Measurements from ENCODE around the gene GBA2.

GBA2 gene

GRCh38 chr9:35712762-35713400 is 36.1 kb downstream of the GBA2 start:
- DNase-seq = no peak

GRCh38 chr9:35711501-35712428 is 37.3 kb downstream of the GBA2 start:
- no peak for DNase-seq

GRCh38 chr9:35710818-35711500 is 38.1 kb downstream of the GBA2 start:
- DNase-seq = no peak

- no peak for DNase-seq
Measured at GRCh38 chr9:35708146-35708545, 40.9 kb downstream of the GBA2 start.

GRCh38 chr9:35706951-35707350 is 42.1 kb downstream of the GBA2 start:
- DNase-seq = no peak

- DNase-seq = no peak
Measured at GRCh38 chr9:35705836-35706430, 43.1 kb downstream of the GBA2 start.

- no peak for DNase-seq
Measured at GRCh38 chr9:35705372-35705771, 43.7 kb downstream of the GBA2 start.

- DNase-seq = no peak
Measured at GRCh38 chr9:35703906-35704672, 44.9 kb downstream of the GBA2 start.

- no peak for DNase-seq
Measured at GRCh38 chr9:35702696-35703095, 46.3 kb downstream of the GBA2 start.

- no peak for DNase-seq
Measured at GRCh38 chr9:35700942-35701341, 48.1 kb downstream of the GBA2 start.

GRCh38 chr9:35700031-35700430 is 49.0 kb downstream of the GBA2 start:
- DNase-seq = no peak

- no peak for DNase-seq
Measured at GRCh38 chr9:35698231-35698630, 50.8 kb downstream of the GBA2 start.

GRCh38 chr9:35697486-35697885 is 51.5 kb downstream of the GBA2 start:
- DNase-seq = no peak

- DNase-seq = peak; percentile 21
Measured at GRCh38 chr9:35696520-35697215, 52.4 kb downstream of the GBA2 start.

- no peak for DNase-seq
Measured at GRCh38 chr9:35695943-35696401, 53.1 kb downstream of the GBA2 start.

- DNase-seq = no peak
Measured at GRCh38 chr9:35691757-35692301, 57.2 kb downstream of the GBA2 start.

- DNase-seq = no peak
Measured at GRCh38 chr9:35691334-35691650, 57.7 kb downstream of the GBA2 start.

GRCh38 chr9:35690614-35691333 is 58.3 kb downstream of the GBA2 start:
- no peak for DNase-seq

GRCh38 chr9:35690294-35690613 is 58.8 kb downstream of the GBA2 start:
- DNase-seq = no peak

- no peak for DNase-seq
Measured at GRCh38 chr9:35689542-35690293, 59.3 kb downstream of the GBA2 start, which contains the start of gene TPM2. Gene TPM2, minus strand, starts transcription at chr9:35689925. Its CDS starts 108 bp downstream, at chr9:35689817.
